Naive thymus-derived CD4-positive, alpha-beta T cell (primary cell): ENCODE measurements around the gene ZNF236. TPM values are rescaled to one million over a fixed set of nuclear protein-coding genes. Genes with fewer than 3 reads are reported as not detected.

Experiments used
- ATAC-seq: fragments of 150-1000 bp; cut with Tn5 transposase; 2 replicates; pipeline ENCODE4 v1.10.0; 2021; ENCODE audit warnings: mild to moderate bottlenecking, moderate library complexity
- CTCF ChIA-PET: fragments of 350-600 bp; sonication (Branson Sonifier 250); formaldehyde crosslinking; loops from one replicate; lab custom pipeline; 2021; ENCODE audit warnings: antibody characterized with exemption; lab: Charles Lee
- POLR2A ChIA-PET: fragments of 350-600 bp; sonication (Branson Sonifier 250); formaldehyde crosslinking; loops from one replicate; lab custom pipeline; 2021; ENCODE audit warnings: antibody characterized with exemption, inconsistent platforms; lab: Charles Lee
- DNase-seq, 9 donors: peaks; one replicate each; pipeline versions ENCODE4 v3.0.0 to v3.0.0-alpha.2; 2020 to 2022; ENCODE audit warnings: mixed read lengths in 1 of 9
- H3K27ac ChIP-seq: one replicate; pipeline ENCODE4 v1.7.0; 2013; ENCODE audit warnings: mild to moderate bottlenecking, low read depth, low read length, moderate library complexity
- H3K27me3 ChIP-seq, 2 donors: one replicate each; pipeline ENCODE4 v1.7.0; 2013; ENCODE audit warnings: low read length in 2 of 2, mild to moderate bottlenecking in 2 of 2, moderate library complexity in 2 of 2; ENCODE audit not compliant: control insufficient read depth in 2 of 2, insufficient read depth in 2 of 2
- H3K36me3 ChIP-seq, 3 experiments: 1 replicate in 2 of 3; 2 replicates in 1 of 3; pipeline ENCODE4 v1.7.0; 2013; ENCODE audit warnings: low read length in 3 of 3, mild to moderate bottlenecking in 3 of 3, moderate library complexity in 1 of 3; ENCODE audit not compliant: insufficient read depth in 3 of 3, control insufficient read depth in 2 of 3
- H3K4me1 ChIP-seq, 2 donors: one replicate each; pipeline ENCODE4 v1.7.0; 2013; ENCODE audit warnings: low read length in 2 of 2, mild to moderate bottlenecking in 2 of 2, moderate library complexity in 1 of 2; ENCODE audit not compliant: control insufficient read depth in 2 of 2, insufficient read depth in 2 of 2
- H3K4me3 ChIP-seq: 2 replicates; pipeline ENCODE4 v1.7.0; 2013; ENCODE audit warnings: mild to moderate bottlenecking, low read length
- H3K9me3 ChIP-seq, 3 experiments: 1 replicate in 2 of 3; 2 replicates in 1 of 3; pipeline ENCODE4 v1.7.0; 2013; ENCODE audit warnings: low read length in 3 of 3; ENCODE audit not compliant: control insufficient read depth in 2 of 3
- H3K27ac Mint-ChIP-seq, 9 donors: one replicate each; pipeline ENCODE4 v1.8.0; 2020 to 2022; ENCODE audit warnings: mixed read lengths in 9 of 9, mild to moderate bottlenecking in 8 of 9, moderate library complexity in 5 of 9, inconsistent platforms in 2 of 9
- H3K27me3 Mint-ChIP-seq, 5 donors: one replicate each; pipeline ENCODE4 v1.8.0; 2021 to 2022; ENCODE audit warnings: mixed read lengths in 5 of 5, mild to moderate bottlenecking in 1 of 5
- H3K36me3 Mint-ChIP-seq, 5 donors: one replicate each; pipeline ENCODE4 v1.8.0; 2020 to 2022; ENCODE audit warnings: mixed read lengths in 5 of 5, mild to moderate bottlenecking in 3 of 5, inconsistent platforms in 1 of 5
- H3K4me1 Mint-ChIP-seq, 7 donors: one replicate each; pipeline ENCODE4 v1.8.0; 2020 to 2022; ENCODE audit warnings: mixed read lengths in 7 of 7, mild to moderate bottlenecking in 3 of 7, inconsistent platforms in 1 of 7
- H3K4me3 Mint-ChIP-seq, 10 donors: one replicate each; pipeline ENCODE4 v1.8.0; 2020 to 2022; ENCODE audit warnings: mild to moderate bottlenecking in 10 of 10, mixed read lengths in 10 of 10, moderate library complexity in 6 of 10, inconsistent platforms in 2 of 10
- H3K9me3 Mint-ChIP-seq, 11 donors: one replicate each; pipeline ENCODE4 v1.8.0; 2020 to 2022; ENCODE audit warnings: mixed read lengths in 11 of 11, mild to moderate bottlenecking in 4 of 11, inconsistent platforms in 1 of 11, moderate library complexity in 1 of 11
- intact Hi-C, 2 donors: fragments of 100-400 bp; cut with micrococcal nuclease; formaldehyde crosslinking; loops; one replicate each; pipeline ENCODE4 v1.15.1; 2023
- polyA plus RNA-seq, 2 donors: library from polyadenylated mRNA; unstranded; fragments of 300-500 nt; fragmentation: Illumina TruSeq; gene quantifications; one replicate each; pipeline ENCODE4 v1.2.3, GENCODE V29; 2021
- total RNA-seq, 6 experiments: library from RNA in 5 of 6; stranded (reverse) in 5 of 6; gene quantifications; 1 replicate in 5 of 6; 2 replicates in 1 of 6; pipeline ENCODE4 v1.2.3 and lab custom pipeline; 2021 to 2026

Gene ZNF236
- total and polyA plus RNA-seq, 7 experiments from 2014 or later, result 5.7 to 34.5 (median 28.6) TPM

DNA sequence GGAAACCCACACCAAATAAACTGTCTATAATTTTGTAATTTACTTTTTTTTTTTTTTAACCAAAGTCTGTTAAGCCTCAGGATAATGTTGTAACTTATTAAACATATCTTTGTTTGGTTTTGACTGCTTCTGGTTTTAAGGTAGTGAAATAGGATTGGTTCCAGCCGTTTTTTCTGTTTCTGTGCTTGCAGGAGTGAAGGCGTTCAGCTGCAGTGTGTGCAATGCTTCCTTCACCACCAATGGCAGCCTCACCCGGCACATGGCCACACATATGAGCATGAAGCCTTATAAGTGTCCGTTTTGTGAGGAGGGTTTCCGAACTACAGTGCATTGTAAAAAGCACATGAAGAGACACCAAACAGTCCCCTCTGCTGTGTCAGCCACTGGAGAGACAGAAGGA, 93.1 kb downstream of the ZNF236 start:
- POLR2A ChIA-PET, result no interaction called here
- Mint-ChIP-seq H3K9me3 (no peaks in the 10 kb centered on the region), H3K27me3 (no peaks in the 10 kb centered on the region), H3K27ac (no peak overlapping the region), H3K4me1 (peaks cover 0 to 2% (median 0%) of the 10 kb centered on the region in 7 donors), H3K4me3 (no peak overlapping the region), H3K36me3 (peaks cover 8 to 65% (median 20%) of the 10 kb centered on the region in 5 donors)
- Histone ChIP-seq H3K4me1 (no peaks in the 10 kb centered on the region), H3K9me3 (no peaks in the 10 kb centered on the region), H3K27ac (no peak overlapping the region), H3K27me3 (no peaks in the 10 kb centered on the region), H3K4me3 (no peak overlapping the region), H3K36me3 (peaks cover 11 to 87% (median 16%) of the 10 kb centered on the region in 3 experiments)
- CTCF ChIA-PET, result no interaction called here
- ATAC-seq (no peak), DNase-seq (no peak)
- intact Hi-C loops, result no loop called here

GRCh38 chr18:76920974-76921373, 98.6 kb downstream of the ZNF236 start:
- H3K27me3 ChIP-seq, result no peaks in the 10 kb centered on the region
- ChIA-PET CTCF (interaction anchor here (1.7 to 2.0 kb wide), 3 partner anchors 9 to 290 kb away, joined by 5 to 11 read pairs (median 6); no protein-coding TSS in a partner anchor), POLR2A (interaction anchor here (1.1 kb wide), 1 partner anchor 73 kb away, joined by 3 read pairs; no protein-coding TSS in a partner anchor)
- ATAC-seq (no peak), DNase-seq (no peak)
- Mint-ChIP-seq H3K9me3 (no peaks in the 10 kb centered on the region), H3K27ac (peak overlapping the region in 7 of 9 donors; percentile 0 to 16 (median 5)), H3K4me3 (no peak overlapping the region), H3K4me1 (peaks cover 9 to 21% (median 17%) of the 10 kb centered on the region in 7 donors), H3K27me3 (no peaks in the 10 kb centered on the region), H3K36me3 (peaks cover 15 to 59% (median 31%) of the 10 kb centered on the region in 5 donors)
- no peaks in the 10 kb centered on the region for H3K4me1 ChIP-seq
- intact Hi-C loops, result loop anchor here in 1 of 2 donors (5.0 kb wide), 1 partner anchor 146 kb away; no protein-coding TSS in a partner anchor
- no peak overlapping the region for H3K27ac ChIP-seq
- H3K4me3 ChIP-seq, result no peak overlapping the region
- no peaks in the 10 kb centered on the region for H3K9me3 ChIP-seq
- peaks cover 10 to 70% (median 11%) of the 10 kb centered on the region in 3 experiments for H3K36me3 ChIP-seq

GRCh38 chr18:76922107-76922506, 99.8 kb downstream of the ZNF236 start:
- H3K4me3 Mint-ChIP-seq, result peak overlapping the region in 1 of 10 donors; percentile 50

GRCh38 chr18:76923485-76924085, 101.2 kb downstream of the ZNF236 start:
- H3K4me3 Mint-ChIP-seq, result no peak overlapping the region
- Histone ChIP-seq H3K4me3 (no peak overlapping the region), H3K27me3 (no peaks in the 10 kb centered on the region), H3K4me1 (no peaks in the 10 kb centered on the region), H3K27ac (no peak overlapping the region), H3K9me3 (no peaks in the 10 kb centered on the region), H3K36me3 (peaks cover 10 to 66% (median 10%) of the 10 kb centered on the region in 3 experiments)
- CTCF ChIA-PET, result interaction anchor here (0.6 kb wide), 1 partner anchor 289 kb away, joined by 3 read pairs; no protein-coding TSS in a partner anchor
- H3K27ac Mint-ChIP-seq, result peak overlapping the region in 1 of 9 donors; percentile 56
- no peaks in the 10 kb centered on the region for H3K9me3 Mint-ChIP-seq
- peaks cover 11 to 62% (median 30%) of the 10 kb centered on the region in 5 donors for H3K36me3 Mint-ChIP-seq
- ATAC-seq (no peak), DNase-seq (no peak)
- H3K4me1 Mint-ChIP-seq, result peaks cover 14 to 21% (median 18%) of the 10 kb centered on the region in 7 donors
- intact Hi-C loops, result loop anchor here (2.0 to 5.0 kb wide), 3 partner anchors 144 to 727 kb away; no protein-coding TSS in a partner anchor
- POLR2A ChIA-PET, result no interaction called here
- H3K27me3 Mint-ChIP-seq, result no peaks in the 10 kb centered on the region

More at GRCh38 chr18:76922107-76922506, 99.8 kb downstream of the ZNF236 start:
- ChIA-PET CTCF (interaction anchor here (0.7 to 2.0 kb wide), 10 partner anchors 8 to 1401 kb away, joined by 3 to 11 read pairs (median 4); no protein-coding TSS in a partner anchor), POLR2A (interaction anchor here (1.1 kb wide), 1 partner anchor 72 kb away, joined by 3 read pairs; no protein-coding TSS in a partner anchor)
- H3K4me1 Mint-ChIP-seq, result peaks cover 14 to 21% (median 18%) of the 10 kb centered on the region in 7 donors
- Histone ChIP-seq H3K36me3 (peaks cover 6 to 68% (median 10%) of the 10 kb centered on the region in 3 experiments), H3K4me3 (no peak overlapping the region), H3K27me3 (no peaks in the 10 kb centered on the region), H3K9me3 (no peaks in the 10 kb centered on the region), H3K27ac (no peak overlapping the region), H3K4me1 (no peaks in the 10 kb centered on the region)
- ATAC-seq (peak; percentile 98), DNase-seq (peak in 8 of 9 donors; percentile 40 to 72 (median 62))
- no peaks in the 10 kb centered on the region for H3K9me3 Mint-ChIP-seq
- peak overlapping the region in 7 of 9 donors; percentile 1 to 78 (median 49) for H3K27ac Mint-ChIP-seq
- intact Hi-C loops, result loop anchor here (1.0 to 5.0 kb wide), 7 partner anchors 61 to 729 kb away; no protein-coding TSS in a partner anchor
- H3K27me3 Mint-ChIP-seq, result no peaks in the 10 kb centered on the region
- H3K36me3 Mint-ChIP-seq, result peaks cover 18 to 60% (median 28%) of the 10 kb centered on the region in 5 donors

DNA sequence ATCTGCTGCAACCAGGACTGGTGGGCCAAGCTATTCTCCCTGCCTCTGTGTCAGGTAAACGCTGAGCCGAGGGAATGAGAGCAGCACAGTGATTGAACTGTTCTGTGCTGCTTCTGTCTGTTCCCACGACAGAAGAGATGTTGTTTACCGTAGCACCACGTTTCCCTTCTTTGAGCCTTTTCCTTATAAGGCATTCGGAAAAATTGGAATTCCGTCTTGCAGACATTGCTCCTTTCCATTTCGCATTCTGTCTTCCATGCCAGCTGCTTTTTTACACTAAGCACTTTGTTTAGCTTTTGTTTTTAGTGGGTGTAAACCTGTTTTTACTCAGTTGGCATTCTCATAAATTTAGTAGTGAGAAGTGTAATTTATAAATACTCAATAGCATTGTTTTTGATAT, 103.1 kb downstream of the ZNF236 start:
- H3K27me3 Mint-ChIP-seq, result no peaks in the 10 kb centered on the region
- H3K27me3 ChIP-seq, result no peaks in the 10 kb centered on the region
- H3K36me3 Mint-ChIP-seq, result peaks cover 12 to 63% (median 29%) of the 10 kb centered on the region in 5 donors
- H3K4me1 ChIP-seq, result no peaks in the 10 kb centered on the region
- H3K4me3 ChIP-seq, result no peak overlapping the region
- no peaks in the 10 kb centered on the region for H3K9me3 Mint-ChIP-seq
- no peaks in the 10 kb centered on the region for H3K9me3 ChIP-seq
- ATAC-seq, result no peak
- intact Hi-C loops, result no loop called here
- ChIA-PET POLR2A (no interaction called here), CTCF (interaction anchor here (0.7 kb wide), 1 partner anchor 61 kb away, joined by 3 read pairs; no protein-coding TSS in a partner anchor)
- no peak for DNase-seq
- H3K27ac Mint-ChIP-seq, result no peak overlapping the region
- H3K4me3 Mint-ChIP-seq, result no peak overlapping the region
- no peak overlapping the region for H3K27ac ChIP-seq
- H3K4me1 Mint-ChIP-seq, result peaks cover 14 to 20% (median 17%) of the 10 kb centered on the region in 7 donors
- peaks cover 10 to 63% (median 15%) of the 10 kb centered on the region in 3 experiments for H3K36me3 ChIP-seq

DNA sequence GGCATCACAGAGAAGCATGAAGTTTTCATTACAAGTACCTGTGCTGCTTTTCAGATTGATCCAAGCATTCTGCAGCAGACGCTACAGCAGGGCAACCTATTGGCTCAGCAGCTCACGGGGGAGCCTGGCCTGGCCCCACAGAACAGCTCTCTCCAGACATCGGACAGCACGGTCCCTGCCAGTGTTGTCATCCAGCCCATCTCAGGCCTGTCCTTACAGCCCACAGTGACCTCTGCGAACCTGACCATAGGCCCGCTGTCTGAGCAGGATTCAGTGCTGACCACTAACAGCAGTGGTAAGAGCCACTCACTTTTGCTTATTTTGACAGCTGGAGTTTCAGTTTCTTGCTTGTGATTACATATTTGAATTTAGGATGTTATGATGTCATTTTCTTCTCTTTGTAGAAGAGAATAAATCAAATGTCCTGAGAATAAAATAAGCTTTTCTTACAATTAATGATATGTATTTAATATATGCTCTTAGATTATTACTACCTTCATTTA, 104.9 kb downstream of the ZNF236 start:
- Mint-ChIP-seq H3K9me3 (no peaks in the 10 kb centered on the region), H3K4me1 (peaks cover 1 to 13% (median 4%) of the 10 kb centered on the region in 7 donors), H3K36me3 (peaks cover 16 to 71% (median 27%) of the 10 kb centered on the region in 5 donors), H3K27ac (no peak overlapping the region), H3K27me3 (no peaks in the 10 kb centered on the region), H3K4me3 (no peak overlapping the region)
- Histone ChIP-seq H3K27ac (no peak overlapping the region), H3K4me3 (no peak overlapping the region), H3K36me3 (peaks cover 10 to 70% (median 15%) of the 10 kb centered on the region in 3 experiments), H3K4me1 (no peaks in the 10 kb centered on the region), H3K9me3 (no peaks in the 10 kb centered on the region), H3K27me3 (no peaks in the 10 kb centered on the region)
- ChIA-PET POLR2A (no interaction called here), CTCF (interaction anchor here (0.8 kb wide), 1 partner anchor 124 kb away, joined by 3 read pairs; no protein-coding TSS in a partner anchor)
- intact Hi-C loops, result no loop called here
- ATAC-seq (no peak), DNase-seq (no peak)
